ENCODE measurements around the gene LASP1NB.
"Not testable (repeated sequence)": the region's sequence is repeated elsewhere in the genome, so short reads cannot be mapped to it uniquely, and the experiment has no call there.

DNA sequence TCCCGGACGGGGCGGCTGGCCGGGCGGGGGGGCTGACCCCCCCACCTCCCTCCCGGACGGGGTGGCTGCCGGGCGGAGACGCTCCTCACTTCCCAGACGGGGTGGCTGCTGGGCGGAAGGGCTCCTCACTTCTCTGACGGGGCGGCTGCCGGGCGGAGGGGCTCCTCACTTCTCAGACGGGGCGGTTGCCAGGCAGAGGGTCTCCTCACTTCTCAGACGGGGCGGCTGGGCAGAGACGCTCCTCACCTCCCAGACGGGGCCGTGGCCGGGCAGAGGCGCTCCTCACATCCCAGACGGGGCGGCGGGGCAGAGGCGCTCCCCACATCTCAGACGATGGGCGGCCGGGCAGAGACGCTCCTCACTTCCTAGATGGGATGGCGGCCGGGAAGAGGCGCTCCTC lies 5.4 kb downstream of the LASP1NB start:
- TF ChIP-seq, protein P1, sequence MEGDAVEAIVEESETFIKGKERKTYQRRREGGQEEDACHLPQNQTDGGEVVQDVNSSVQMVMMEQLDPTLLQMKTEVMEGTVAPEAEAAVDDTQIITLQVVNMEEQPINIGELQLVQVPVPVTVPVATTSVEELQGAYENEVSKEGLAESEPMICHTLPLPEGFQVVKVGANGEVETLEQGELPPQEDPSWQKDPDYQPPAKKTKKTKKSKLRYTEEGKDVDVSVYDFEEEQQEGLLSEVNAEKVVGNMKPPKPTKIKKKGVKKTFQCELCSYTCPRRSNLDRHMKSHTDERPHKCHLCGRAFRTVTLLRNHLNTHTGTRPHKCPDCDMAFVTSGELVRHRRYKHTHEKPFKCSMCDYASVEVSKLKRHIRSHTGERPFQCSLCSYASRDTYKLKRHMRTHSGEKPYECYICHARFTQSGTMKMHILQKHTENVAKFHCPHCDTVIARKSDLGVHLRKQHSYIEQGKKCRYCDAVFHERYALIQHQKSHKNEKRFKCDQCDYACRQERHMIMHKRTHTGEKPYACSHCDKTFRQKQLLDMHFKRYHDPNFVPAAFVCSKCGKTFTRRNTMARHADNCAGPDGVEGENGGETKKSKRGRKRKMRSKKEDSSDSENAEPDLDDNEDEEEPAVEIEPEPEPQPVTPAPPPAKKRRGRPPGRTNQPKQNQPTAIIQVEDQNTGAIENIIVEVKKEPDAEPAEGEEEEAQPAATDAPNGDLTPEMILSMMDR (IDR thresholded peaks at IDR 0.05; ENCODE audit: poor library complexity, severe bottlenecking), result not testable (repeated sequence)
- TF ChIP-seq EZH2 (IDR thresholded peaks at IDR 0.05; ENCODE audit: borderline replicate concordance, insufficient read depth, low read length, poor library complexity, severe bottlenecking); RAD21 (conservative IDR thresholded peaks at IDR 0.05); EP300 (conservative IDR thresholded peaks at IDR 0.05; ENCODE audit: poor library complexity, severe bottlenecking); TAF1 (IDR thresholded peaks at IDR 0.05; ENCODE audit: low read depth): not testable (repeated sequence)

All from neural cell (in vitro differentiated cells).